Measurements from ENCODE around the gene MPIG6B.
"Not testable (repeated sequence)": the region's sequence is repeated elsewhere in the genome, so short reads cannot be mapped to it uniquely, and the experiment has no call there.

Gene MPIG6B

DNA sequence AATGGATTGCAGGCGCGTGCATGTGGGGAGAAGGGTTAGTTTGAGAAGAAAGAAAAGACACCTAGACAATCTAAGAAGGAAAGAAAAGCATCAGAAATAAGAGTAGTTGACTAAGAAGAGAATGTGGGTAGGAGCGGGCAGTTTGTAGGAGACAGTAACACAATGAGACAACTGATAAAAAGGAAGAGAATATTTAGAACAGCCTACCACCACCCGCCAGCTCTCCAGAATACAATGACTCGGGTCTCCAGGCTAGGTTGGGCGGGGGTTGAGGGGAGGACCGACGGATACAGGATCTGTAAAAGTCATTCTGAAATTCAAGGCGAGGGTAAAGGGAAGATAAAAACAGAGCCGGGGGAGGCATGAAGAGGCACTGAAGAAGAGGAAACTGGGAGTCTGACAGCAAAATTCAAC, 20.8 kb upstream of the MPIG6B start:
- Histone ChIP-seq H3K9ac (ENCODE audit: low read length) (peak overlapping the region; percentile 99), H3K9me3 (ENCODE audit: low read length) (no peaks in the 10 kb centered on the region), H3K4me3 (ENCODE audit: low read depth in 1 of 2, low read length in 2 of 2) (peak overlapping the region; percentile 66 to 97), H3K36me3 (ENCODE audit: insufficient read depth, low read length) (no peaks in the 10 kb centered on the region), H3K27ac (ENCODE audit: low read depth, low read length) (peak overlapping the region; percentile 95), H3K4me1 (ENCODE audit: insufficient read depth, low read length) (peaks cover 24% of the 10 kb centered on the region), H3K27me3 (ENCODE audit: control insufficient read depth in 1 of 2, insufficient read depth in 2 of 2, low read length in 2 of 2) (no peaks in the 10 kb centered on the region)

GRCh38 chr6:31702819-31703716, 20.1 kb upstream of the MPIG6B start, which contains the start of gene ABHD16A:
Gene ABHD16A, minus strand, starts transcription at chr6:31703324. Its CDS starts 43 bp downstream, at chr6:31703281.
- peak within 1 kb of the TSS; percentile 95 for H3K27ac ChIP-seq (ENCODE audit: low read depth, low read length)
- peaks cover 24% of the 10 kb centered on the region for H3K4me1 ChIP-seq (ENCODE audit: insufficient read depth, low read length)

GRCh38 chr6:31705931-31706330, 17.2 kb upstream of the MPIG6B start:
- no peaks in the 10 kb centered on the region for H3K27me3 ChIP-seq (ENCODE audit: control insufficient read depth in 1 of 2, insufficient read depth in 2 of 2, low read length in 2 of 2)
- H3K27ac ChIP-seq (ENCODE audit: low read depth, low read length): no peak overlapping the region
- no peaks in the 10 kb centered on the region for H3K36me3 ChIP-seq (ENCODE audit: insufficient read depth, low read length)
- no peak overlapping the region for H3K4me3 ChIP-seq (ENCODE audit: low read depth in 1 of 2, low read length in 2 of 2)
- no peak overlapping the region for H3K9ac ChIP-seq (ENCODE audit: low read length)
- H3K9me3 ChIP-seq (ENCODE audit: low read length): no peaks in the 10 kb centered on the region
- H3K4me1 ChIP-seq (ENCODE audit: insufficient read depth, low read length): peaks cover 20% of the 10 kb centered on the region

More at GRCh38 chr6:31702819-31703716, 20.1 kb upstream of the MPIG6B start, which contains the start of gene ABHD16A:
- Histone ChIP-seq H3K36me3 (ENCODE audit: insufficient read depth, low read length) (no peaks in the 10 kb centered on the region), H3K9ac (ENCODE audit: low read length) (peak within 1 kb of the TSS; percentile 99), H3K27me3 (ENCODE audit: control insufficient read depth in 1 of 2, insufficient read depth in 2 of 2, low read length in 2 of 2) (no peaks in the 10 kb centered on the region), H3K9me3 (ENCODE audit: low read length) (no peaks in the 10 kb centered on the region), H3K4me3 (ENCODE audit: low read depth in 1 of 2, low read length in 2 of 2) (peak within 1 kb of the TSS; percentile 66 to 97)

GRCh38 chr6:31706599-31706998, 16.6 kb upstream of the MPIG6B start, which contains the start of gene LY6G6F:
Gene LY6G6F, plus strand, starts transcription at chr6:31706866. Its CDS starts 41 bp downstream, at chr6:31706907.
- Histone ChIP-seq H3K36me3 (ENCODE audit: insufficient read depth, low read length) (no peaks in the 10 kb centered on the region), H3K4me1 (ENCODE audit: insufficient read depth, low read length) (peaks cover 13% of the 10 kb centered on the region), H3K4me3 (ENCODE audit: low read depth in 1 of 2, low read length in 2 of 2) (no peak within 1 kb of the TSS), H3K9ac (ENCODE audit: low read length) (no peak within 1 kb of the TSS), H3K27ac (ENCODE audit: low read depth, low read length) (no peak within 1 kb of the TSS), H3K27me3 (ENCODE audit: control insufficient read depth in 1 of 2, insufficient read depth in 2 of 2, low read length in 2 of 2) (no peaks in the 10 kb centered on the region), H3K9me3 (ENCODE audit: low read length) (no peaks in the 10 kb centered on the region)

- no peaks in the 10 kb centered on the region for H3K27me3 ChIP-seq (ENCODE audit: control insufficient read depth in 1 of 2, insufficient read depth in 2 of 2, low read length in 2 of 2)
- H3K9ac ChIP-seq (ENCODE audit: low read length): no peak overlapping the region
- H3K9me3 ChIP-seq (ENCODE audit: low read length): no peaks in the 10 kb centered on the region
- H3K4me3 ChIP-seq (ENCODE audit: low read depth in 1 of 2, low read length in 2 of 2): no peak overlapping the region
- no peaks in the 10 kb centered on the region for H3K36me3 ChIP-seq (ENCODE audit: insufficient read depth, low read length)
- H3K27ac ChIP-seq (ENCODE audit: low read depth, low read length): no peak overlapping the region
- H3K4me1 ChIP-seq (ENCODE audit: insufficient read depth, low read length): peaks cover 6% of the 10 kb centered on the region
Measured at GRCh38 chr6:31707701-31708100, 15.5 kb upstream of the MPIG6B start.

- Histone ChIP-seq H3K27me3 (ENCODE audit: control insufficient read depth in 1 of 2, insufficient read depth in 2 of 2, low read length in 2 of 2) (no peaks in the 10 kb centered on the region), H3K4me1 (ENCODE audit: insufficient read depth, low read length) (peaks cover 6% of the 10 kb centered on the region), H3K9ac (ENCODE audit: low read length) (no peak overlapping the region), H3K9me3 (ENCODE audit: low read length) (no peaks in the 10 kb centered on the region), H3K36me3 (ENCODE audit: insufficient read depth, low read length) (no peaks in the 10 kb centered on the region), H3K27ac (ENCODE audit: low read depth, low read length) (no peak overlapping the region), H3K4me3 (ENCODE audit: low read depth in 1 of 2, low read length in 2 of 2) (no peak overlapping the region)
Measured at GRCh38 chr6:31708224-31708623, 14.9 kb upstream of the MPIG6B start.

- not testable (repeated sequence) for H3K9me3 ChIP-seq (ENCODE audit: low read length)
Measured at GRCh38 chr6:31709157-31709556, 14.0 kb upstream of the MPIG6B start.

GRCh38 chr6:31710523-31711219, 12.5 kb upstream of the MPIG6B start:
- H3K9me3 ChIP-seq (ENCODE audit: low read length): no peaks in the 10 kb centered on the region
- H3K27ac ChIP-seq (ENCODE audit: low read depth, low read length): no peak overlapping the region
- no peaks in the 10 kb centered on the region for H3K27me3 ChIP-seq (ENCODE audit: control insufficient read depth in 1 of 2, insufficient read depth in 2 of 2, low read length in 2 of 2)
- no peak overlapping the region for H3K4me3 ChIP-seq (ENCODE audit: low read depth in 1 of 2, low read length in 2 of 2)
- no peak overlapping the region for H3K9ac ChIP-seq (ENCODE audit: low read length)
- H3K36me3 ChIP-seq (ENCODE audit: insufficient read depth, low read length): no peaks in the 10 kb centered on the region
- peaks cover 8% of the 10 kb centered on the region for H3K4me1 ChIP-seq (ENCODE audit: insufficient read depth, low read length)

More at GRCh38 chr6:31709157-31709556, 14.0 kb upstream of the MPIG6B start:
- not testable (repeated sequence) for H3K36me3 ChIP-seq (ENCODE audit: insufficient read depth, low read length); H3K27me3 ChIP-seq (ENCODE audit: control insufficient read depth in 1 of 2, insufficient read depth in 2 of 2, low read length in 2 of 2); H3K27ac ChIP-seq (ENCODE audit: low read depth, low read length); H3K4me1 ChIP-seq (ENCODE audit: insufficient read depth, low read length); H3K4me3 ChIP-seq (ENCODE audit: low read depth in 1 of 2, low read length in 2 of 2); H3K9ac ChIP-seq (ENCODE audit: low read length)

GRCh38 chr6:31711233-31711632, 11.9 kb upstream of the MPIG6B start:
- Histone ChIP-seq H3K4me1 (ENCODE audit: insufficient read depth, low read length) (peaks cover 9% of the 10 kb centered on the region), H3K36me3 (ENCODE audit: insufficient read depth, low read length) (no peaks in the 10 kb centered on the region), H3K4me3 (ENCODE audit: low read depth in 1 of 2, low read length in 2 of 2) (no peak overlapping the region), H3K27me3 (ENCODE audit: control insufficient read depth in 1 of 2, insufficient read depth in 2 of 2, low read length in 2 of 2) (no peaks in the 10 kb centered on the region), H3K27ac (ENCODE audit: low read depth, low read length) (no peak overlapping the region), H3K9me3 (ENCODE audit: low read length) (no peaks in the 10 kb centered on the region), H3K9ac (ENCODE audit: low read length) (no peak overlapping the region)

- H3K9ac ChIP-seq (ENCODE audit: low read length): no peak overlapping the region
- peaks cover 9% of the 10 kb centered on the region for H3K4me1 ChIP-seq (ENCODE audit: insufficient read depth, low read length)
- H3K27ac ChIP-seq (ENCODE audit: low read depth, low read length): no peak overlapping the region
Measured at GRCh38 chr6:31712296-31712695, 10.9 kb upstream of the MPIG6B start.

DNA sequence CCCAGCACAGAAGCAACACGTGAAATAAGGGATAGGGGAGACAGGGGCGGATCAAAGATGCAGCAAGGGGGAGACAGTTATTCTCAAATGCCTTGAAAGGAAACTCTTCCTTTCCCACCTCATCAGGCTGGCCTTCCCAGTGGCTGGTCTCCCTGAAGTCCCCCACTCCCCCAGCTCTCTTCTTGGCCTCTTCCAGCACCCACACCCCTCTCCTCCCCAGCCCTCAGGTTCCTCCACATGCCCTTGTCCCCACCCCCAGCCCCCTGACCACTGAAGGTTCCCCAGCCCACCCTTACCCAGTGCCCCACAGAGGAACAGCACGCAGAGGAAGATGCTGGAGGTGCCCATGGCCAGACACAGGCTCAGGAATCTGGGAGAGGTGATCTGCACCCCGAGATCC, 9.7 kb upstream of the MPIG6B start:
- peaks cover 9% of the 10 kb centered on the region for H3K4me1 ChIP-seq (ENCODE audit: insufficient read depth, low read length)
- no peak overlapping the region for H3K27ac ChIP-seq (ENCODE audit: low read depth, low read length)
- H3K36me3 ChIP-seq (ENCODE audit: insufficient read depth, low read length): no peaks in the 10 kb centered on the region
- no peaks in the 10 kb centered on the region for H3K27me3 ChIP-seq (ENCODE audit: control insufficient read depth in 1 of 2, insufficient read depth in 2 of 2, low read length in 2 of 2)
- H3K9me3 ChIP-seq (ENCODE audit: low read length): no peaks in the 10 kb centered on the region
- H3K4me3 ChIP-seq (ENCODE audit: low read depth in 1 of 2, low read length in 2 of 2): no peak overlapping the region
- H3K9ac ChIP-seq (ENCODE audit: low read length): no peak overlapping the region

More at GRCh38 chr6:31712296-31712695, 10.9 kb upstream of the MPIG6B start:
- Histone ChIP-seq H3K36me3 (ENCODE audit: insufficient read depth, low read length) (no peaks in the 10 kb centered on the region), H3K27me3 (ENCODE audit: control insufficient read depth in 1 of 2, insufficient read depth in 2 of 2, low read length in 2 of 2) (no peaks in the 10 kb centered on the region), H3K9me3 (ENCODE audit: low read length) (no peaks in the 10 kb centered on the region), H3K4me3 (ENCODE audit: low read depth in 1 of 2, low read length in 2 of 2) (no peak overlapping the region)
